Stimulated activated memory B cell treated with anti-CD40 and anti-IgM and Interleukin-4, amounts not matched to agents 10 μg/mL and 1 μg/mL and 100 μg/mL, for 72 hours (primary cell): ENCODE data around the gene TSSC4.

ENCODE experiments used
- ATAC-seq: fragments of 150-1000 bp; cut with Tn5 transposase; 2 replicates; pipeline ENCODE4 v1.10.0; 2021
- H3K27ac Mint-ChIP-seq: one replicate; pipeline ENCODE4 v1.8.0; 2022; ENCODE audit warnings: mild to moderate bottlenecking, mixed read lengths
- H3K27me3 Mint-ChIP-seq: one replicate; pipeline ENCODE4 v1.8.0; 2022; ENCODE audit warnings: mixed read lengths
- H3K36me3 Mint-ChIP-seq: one replicate; pipeline ENCODE4 v1.8.0; 2022; ENCODE audit warnings: mixed read lengths
- H3K4me1 Mint-ChIP-seq: one replicate; pipeline ENCODE4 v1.8.0; 2022; ENCODE audit warnings: mixed read lengths
- H3K4me3 Mint-ChIP-seq: one replicate; pipeline ENCODE4 v1.8.0; 2022; ENCODE audit warnings: mild to moderate bottlenecking, moderate library complexity, mixed read lengths
- H3K9me3 Mint-ChIP-seq: one replicate; pipeline ENCODE4 v1.8.0; 2022; ENCODE audit warnings: mixed read lengths

The TSSC4 gene

GRCh38 chr11:2389377-2390026 is 11.0 kb upstream of the TSSC4 start:
- Mint-ChIP-seq H3K4me1 (peaks cover 95% of the 10 kb centered on the region), H3K27ac (peak overlapping the region; percentile 77), H3K27me3 (no peaks in the 10 kb centered on the region), H3K9me3 (no peaks in the 10 kb centered on the region), H3K36me3 (peaks cover 11% of the 10 kb centered on the region), H3K4me3 (peak overlapping the region; percentile 27)
- no peak for ATAC-seq

- no peaks in the 10 kb centered on the region for H3K27me3 Mint-ChIP-seq
- no peaks in the 10 kb centered on the region for H3K9me3 Mint-ChIP-seq
- H3K4me1 Mint-ChIP-seq = peaks cover 94% of the 10 kb centered on the region
- peak overlapping the region; percentile 77 for H3K27ac Mint-ChIP-seq
- peaks cover 11% of the 10 kb centered on the region for H3K36me3 Mint-ChIP-seq
- H3K4me3 Mint-ChIP-seq = peak overlapping the region; percentile 29
- no peak for ATAC-seq
Measured at GRCh38 chr11:2390091-2390724, 10.3 kb upstream of the TSSC4 start.

GRCh38 chr11:2390725-2391151 is 9.8 kb upstream of the TSSC4 start:
- ATAC-seq = no peak

GRCh38 chr11:2391181-2391975 is 9.2 kb upstream of the TSSC4 start:
- H3K4me3 Mint-ChIP-seq = no peak overlapping the region

More at GRCh38 chr11:2390725-2391151, 9.8 kb upstream of the TSSC4 start:
- Mint-ChIP-seq H3K9me3 (no peaks in the 10 kb centered on the region), H3K4me3 (peak overlapping the region; percentile 39), H3K27ac (peak overlapping the region; percentile 77), H3K4me1 (peaks cover 89% of the 10 kb centered on the region), H3K36me3 (peaks cover 11% of the 10 kb centered on the region), H3K27me3 (no peaks in the 10 kb centered on the region)

GRCh38 chr11:2392241-2392959 is 8.2 kb upstream of the TSSC4 start:
- peaks cover 20% of the 10 kb centered on the region for H3K36me3 Mint-ChIP-seq
- no peak for ATAC-seq
- H3K9me3 Mint-ChIP-seq = no peaks in the 10 kb centered on the region
- H3K4me3 Mint-ChIP-seq = peak overlapping the region; percentile 47
- no peaks in the 10 kb centered on the region for H3K27me3 Mint-ChIP-seq
- H3K4me1 Mint-ChIP-seq = peaks cover 73% of the 10 kb centered on the region
- H3K27ac Mint-ChIP-seq = peak overlapping the region; percentile 71

More at GRCh38 chr11:2391181-2391975, 9.2 kb upstream of the TSSC4 start:
- ATAC-seq = no peak
- Mint-ChIP-seq H3K4me1 (peaks cover 83% of the 10 kb centered on the region), H3K36me3 (peaks cover 11% of the 10 kb centered on the region), H3K27me3 (no peaks in the 10 kb centered on the region), H3K9me3 (no peaks in the 10 kb centered on the region), H3K27ac (peak overlapping the region; percentile 71)

- ATAC-seq = peak; percentile 75
- H3K36me3 Mint-ChIP-seq = peaks cover 24% of the 10 kb centered on the region
- peak overlapping the region; percentile 71 for H3K27ac Mint-ChIP-seq
- peaks cover 67% of the 10 kb centered on the region for H3K4me1 Mint-ChIP-seq
- H3K27me3 Mint-ChIP-seq = no peaks in the 10 kb centered on the region
- no peaks in the 10 kb centered on the region for H3K9me3 Mint-ChIP-seq
- peak overlapping the region; percentile 47 for H3K4me3 Mint-ChIP-seq
Measured at GRCh38 chr11:2393111-2393868, 7.3 kb upstream of the TSSC4 start.

GRCh38 chr11:2393941-2394817 is 6.4 kb upstream of the TSSC4 start:
- Mint-ChIP-seq H3K27me3 (no peaks in the 10 kb centered on the region), H3K9me3 (no peaks in the 10 kb centered on the region), H3K27ac (peak overlapping the region; percentile 71), H3K4me3 (peak overlapping the region; percentile 42), H3K36me3 (peaks cover 24% of the 10 kb centered on the region), H3K4me1 (peaks cover 63% of the 10 kb centered on the region)
- ATAC-seq = peak; percentile 81

- Mint-ChIP-seq H3K27me3 (no peaks in the 10 kb centered on the region), H3K27ac (peak overlapping the region; percentile 71), H3K4me3 (peak overlapping the region; percentile 42), H3K4me1 (peaks cover 63% of the 10 kb centered on the region), H3K36me3 (peaks cover 24% of the 10 kb centered on the region), H3K9me3 (no peaks in the 10 kb centered on the region)
- no peak for ATAC-seq
Measured at GRCh38 chr11:2394818-2395105, 5.8 kb upstream of the TSSC4 start.

- ATAC-seq = no peak
- Mint-ChIP-seq H3K9me3 (no peaks in the 10 kb centered on the region), H3K4me3 (peak overlapping the region; percentile 42), H3K27me3 (no peaks in the 10 kb centered on the region), H3K4me1 (peaks cover 58% of the 10 kb centered on the region), H3K27ac (peak overlapping the region; percentile 71), H3K36me3 (peaks cover 22% of the 10 kb centered on the region)
Measured at GRCh38 chr11:2395211-2395730, 5.3 kb upstream of the TSSC4 start.

- ATAC-seq = no peak
- Mint-ChIP-seq H3K4me1 (peaks cover 52% of the 10 kb centered on the region), H3K27me3 (no peaks in the 10 kb centered on the region), H3K27ac (no peak overlapping the region), H3K36me3 (peaks cover 17% of the 10 kb centered on the region), H3K9me3 (no peaks in the 10 kb centered on the region), H3K4me3 (no peak overlapping the region)
Measured at GRCh38 chr11:2395856-2396255, 4.7 kb upstream of the TSSC4 start.

GRCh38 chr11:2396471-2396870 is 4.1 kb upstream of the TSSC4 start:
- no peak overlapping the region for H3K27ac Mint-ChIP-seq
- no peak overlapping the region for H3K4me3 Mint-ChIP-seq
- H3K27me3 Mint-ChIP-seq = no peaks in the 10 kb centered on the region
- H3K9me3 Mint-ChIP-seq = no peaks in the 10 kb centered on the region
- H3K36me3 Mint-ChIP-seq = peaks cover 17% of the 10 kb centered on the region
- H3K4me1 Mint-ChIP-seq = peaks cover 50% of the 10 kb centered on the region
- ATAC-seq = no peak

GRCh38 chr11:2397005-2397404 is 3.5 kb upstream of the TSSC4 start:
- Mint-ChIP-seq H3K27me3 (no peaks in the 10 kb centered on the region), H3K36me3 (peaks cover 13% of the 10 kb centered on the region), H3K27ac (no peak overlapping the region), H3K9me3 (no peaks in the 10 kb centered on the region), H3K4me1 (peaks cover 47% of the 10 kb centered on the region), H3K4me3 (no peak overlapping the region)
- ATAC-seq = no peak

- Mint-ChIP-seq H3K4me1 (peaks cover 40% of the 10 kb centered on the region), H3K27me3 (no peaks in the 10 kb centered on the region)
Measured at GRCh38 chr11:2398664-2399355, 1.7 kb upstream of the TSSC4 start.

More at GRCh38 chr11:2398664-2399355, 1.7 kb upstream of the TSSC4 start:
- H3K9me3 Mint-ChIP-seq = no peaks in the 10 kb centered on the region
- peak overlapping the region; percentile 93 for H3K27ac Mint-ChIP-seq
- H3K36me3 Mint-ChIP-seq = peaks cover 28% of the 10 kb centered on the region
- peak overlapping the region; percentile 89 for H3K4me3 Mint-ChIP-seq
- no peak for ATAC-seq
